Left hindlimb (tissue), 1 donor: Measurements from ENCODE around the gene SHFL.

ENCODE experiments used
- DNase-seq: peaks from one replicate; pipeline ENCODE4 v3.0.0-alpha.2; 2018

The SHFL gene

GRCh38 chr19:10088949-10089554 lies 2.9 kb downstream of the SHFL start:
- DNase-seq = no peak

DNA sequence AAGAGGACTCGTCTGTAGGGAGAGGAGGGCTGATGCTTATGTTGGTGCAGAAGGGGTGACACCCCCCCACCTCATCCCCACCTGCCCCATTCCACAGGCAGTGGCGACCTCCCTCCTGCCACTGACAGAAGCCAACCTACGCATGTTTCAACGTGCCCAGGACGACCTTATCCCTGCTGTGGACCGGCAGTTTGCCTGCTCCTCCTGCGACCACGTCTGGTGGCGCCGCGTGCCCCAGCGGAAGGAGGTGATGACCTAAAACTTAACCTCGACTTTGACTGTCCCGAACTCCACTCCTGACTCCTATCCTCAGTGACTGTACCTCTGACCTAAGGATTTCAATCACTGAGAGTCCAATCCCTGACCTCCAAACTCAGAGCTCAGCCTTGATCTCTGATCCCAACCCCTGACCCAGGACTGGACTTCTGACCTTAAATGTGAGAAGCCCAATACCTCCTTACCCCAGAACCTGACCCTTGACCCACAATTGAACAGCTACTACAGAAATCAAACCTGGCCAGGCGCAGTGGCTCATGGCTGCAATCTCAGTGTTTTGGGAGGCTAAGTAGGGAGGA lies 3.8 kb downstream of the SHFL start:
- no peak for DNase-seq

DNA sequence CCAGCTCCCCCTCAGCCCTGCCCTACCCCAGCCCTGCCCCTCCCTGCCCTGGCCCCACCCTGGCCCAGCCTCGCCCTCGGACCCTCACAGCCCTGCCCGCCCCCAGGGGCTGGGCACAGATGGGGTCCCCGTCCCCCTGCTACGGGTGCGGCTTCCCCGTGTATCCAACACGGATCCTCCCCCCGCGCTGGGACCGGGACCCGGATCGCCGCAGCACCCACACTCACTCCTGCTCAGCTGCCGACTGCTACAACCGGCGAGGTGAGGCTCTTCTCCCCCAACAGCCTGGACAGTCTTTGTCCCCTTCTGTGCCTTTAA lies 5.2 kb downstream of the SHFL start:
- DNase-seq = no peak

DNA sequence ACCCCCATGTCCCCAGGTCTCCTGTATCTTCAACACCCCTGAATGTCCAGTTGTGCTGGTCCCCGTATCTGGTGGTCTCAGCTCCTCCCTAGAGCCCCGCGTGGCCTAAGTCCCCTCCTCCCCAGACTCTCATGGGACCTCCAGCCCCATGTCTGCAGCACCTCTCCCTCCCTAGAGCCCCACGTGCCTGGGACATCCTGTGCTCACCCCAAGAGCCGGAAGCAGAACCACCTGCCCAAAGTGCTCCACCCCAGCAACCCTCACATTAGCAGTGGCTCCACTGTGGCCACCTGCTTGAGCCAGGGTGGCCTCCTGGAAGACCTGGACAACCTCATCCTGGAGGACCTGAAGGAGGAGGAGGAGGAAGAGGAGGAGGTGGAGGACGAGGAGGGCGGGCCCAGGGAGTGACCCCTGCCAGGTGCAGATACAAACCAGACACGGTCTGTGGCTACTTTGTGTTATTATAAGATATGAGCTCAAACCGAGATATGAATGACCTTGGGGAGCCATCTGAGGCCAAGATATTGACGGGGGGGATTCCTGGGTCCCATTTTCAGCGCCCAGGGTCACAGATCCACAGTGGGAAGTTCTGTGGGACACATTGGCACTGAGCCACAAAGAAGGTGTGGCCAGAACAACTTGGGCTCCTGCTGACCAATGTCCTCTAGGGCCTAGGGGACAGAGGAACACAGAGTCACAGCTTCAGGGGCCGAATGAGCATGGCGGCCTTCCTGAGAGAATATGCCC lies 6.0 kb downstream of the SHFL start:
- no peak for DNase-seq

DNA sequence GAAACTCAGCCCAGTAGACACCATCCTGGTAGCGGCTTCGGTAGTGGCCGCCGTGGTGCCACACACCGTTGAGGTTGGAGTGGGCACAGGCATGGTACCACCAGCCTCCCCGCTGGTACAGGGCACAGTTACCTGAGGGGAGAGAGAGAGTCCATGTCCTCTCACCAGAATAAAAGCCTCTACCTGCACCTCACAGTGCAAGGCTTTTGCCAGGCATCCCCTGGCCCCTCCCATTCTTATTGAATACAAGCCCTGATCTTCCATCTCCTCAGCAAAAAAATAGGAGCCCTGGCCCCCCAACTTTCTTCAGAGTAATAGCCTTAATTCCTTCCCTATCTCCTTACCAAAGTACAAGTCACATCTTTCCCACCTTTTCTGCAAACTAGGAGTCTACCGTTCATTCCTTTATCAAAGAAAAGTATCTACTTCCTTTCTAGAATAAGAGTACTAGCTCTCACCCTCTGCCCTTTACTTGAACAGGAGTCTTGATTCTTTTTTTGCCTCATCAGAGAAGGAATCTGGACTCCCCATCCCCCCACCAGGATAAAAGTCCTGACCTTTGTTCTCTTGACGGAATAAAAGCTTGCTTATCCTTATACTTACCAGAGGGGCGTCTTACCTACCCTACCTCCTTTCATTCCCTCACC lies 6.7 kb downstream of the SHFL start:
- no peak for DNase-seq

DNA sequence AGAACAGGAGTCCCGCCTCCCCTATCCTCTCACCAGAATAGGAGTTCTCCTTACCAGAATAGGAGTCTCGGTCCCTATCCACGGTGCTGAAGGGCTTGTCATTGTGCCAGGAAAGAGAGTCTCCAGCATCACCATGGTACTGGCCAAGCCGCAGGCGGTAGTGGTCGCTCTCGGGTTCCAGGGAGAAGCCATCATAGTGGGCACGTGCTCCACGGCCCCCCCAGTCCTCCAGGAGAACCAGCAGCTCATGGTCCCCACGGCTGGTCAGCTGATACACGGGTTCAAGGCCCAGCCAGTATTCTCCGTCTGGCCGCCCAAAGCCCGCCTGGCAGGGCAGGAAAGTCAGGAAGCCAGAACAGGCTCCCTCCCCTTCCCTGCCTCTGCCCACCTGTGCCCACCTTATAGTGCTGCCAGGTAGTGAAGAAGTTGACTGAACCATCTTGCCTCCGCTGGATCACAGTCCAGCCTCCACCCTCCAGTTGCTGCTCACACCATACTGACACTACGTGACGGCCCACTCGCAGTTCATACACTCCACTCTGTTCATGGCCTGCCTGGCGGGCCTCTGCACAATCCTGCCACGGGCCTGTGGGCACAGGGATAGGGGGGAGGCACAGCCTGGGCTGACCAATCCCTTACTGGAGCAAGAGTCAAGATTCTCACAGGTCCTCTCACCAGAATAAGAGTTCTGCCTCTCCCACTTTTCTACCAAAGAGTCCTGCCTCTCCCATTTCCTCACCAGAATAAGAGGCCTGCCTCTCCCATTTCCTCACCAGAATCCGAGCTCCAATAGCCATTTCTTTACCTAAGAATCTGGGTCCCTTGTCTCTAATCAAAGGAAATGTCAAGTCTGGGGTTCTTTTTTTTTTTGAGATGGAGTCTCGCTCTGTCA lies 7.4 kb downstream of the SHFL start:
- no peak for DNase-seq

DNA sequence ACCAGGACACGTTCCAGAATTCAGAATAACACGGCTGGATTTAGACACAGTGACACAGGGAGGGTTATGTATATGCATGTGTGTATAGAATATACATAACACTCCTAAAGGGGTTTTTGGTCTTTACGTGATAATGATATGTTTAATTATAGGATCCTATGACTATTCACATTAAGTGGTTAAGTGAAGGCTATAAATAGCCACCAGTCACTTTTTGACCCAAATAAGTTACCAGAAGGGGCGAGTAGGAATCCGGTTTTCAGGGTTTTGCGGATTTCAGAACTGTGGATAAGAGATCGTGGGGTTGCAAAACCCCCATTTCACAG lies 9.5 kb downstream of the SHFL start:
- DNase-seq = no peak

GRCh38 chr19:10095948-10096614 lies 10.0 kb downstream of the SHFL start:
- DNase-seq = peak; percentile 91

GRCh38 chr19:10096615-10096963 lies 10.5 kb downstream of the SHFL start:
- DNase-seq = no peak

DNA sequence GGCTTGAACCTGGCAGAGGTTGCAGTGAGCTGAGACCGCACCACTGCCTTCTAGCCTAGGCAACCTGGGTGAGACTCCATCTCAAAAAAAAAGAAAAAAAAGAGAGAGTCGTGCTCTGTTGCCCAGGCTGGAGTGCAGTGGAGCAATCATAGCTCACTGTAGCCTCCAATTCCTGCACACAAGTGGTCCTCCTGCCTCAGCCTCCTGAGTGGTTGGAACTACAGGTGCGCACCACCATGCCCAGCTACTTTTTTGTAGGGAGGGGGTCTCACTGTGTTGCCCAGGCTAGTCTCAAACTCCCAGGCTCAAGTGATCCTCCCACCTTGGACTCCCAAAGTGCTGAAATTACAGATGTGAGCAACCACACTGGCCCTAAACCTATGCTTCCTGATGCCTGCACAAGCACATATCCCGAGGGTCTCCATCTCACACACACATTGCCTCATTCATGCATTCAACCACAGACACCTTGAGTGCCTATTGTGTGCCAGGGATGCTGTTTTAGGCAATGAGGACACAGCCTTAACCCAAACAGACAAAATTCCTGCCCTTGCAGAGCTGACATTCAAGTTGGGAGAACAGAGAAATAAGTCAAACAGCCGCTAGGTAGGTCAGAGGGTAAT lies 14.2 kb downstream of the SHFL start:
- no peak for DNase-seq

- DNase-seq = no peak
These were observed 16.7 kb downstream of the SHFL start for GRCh38 chr19:10102787-10103236.

GRCh38 chr19:10104130-10104513 lies 18.0 kb downstream of the SHFL start:
- DNase-seq = no peak

DNA sequence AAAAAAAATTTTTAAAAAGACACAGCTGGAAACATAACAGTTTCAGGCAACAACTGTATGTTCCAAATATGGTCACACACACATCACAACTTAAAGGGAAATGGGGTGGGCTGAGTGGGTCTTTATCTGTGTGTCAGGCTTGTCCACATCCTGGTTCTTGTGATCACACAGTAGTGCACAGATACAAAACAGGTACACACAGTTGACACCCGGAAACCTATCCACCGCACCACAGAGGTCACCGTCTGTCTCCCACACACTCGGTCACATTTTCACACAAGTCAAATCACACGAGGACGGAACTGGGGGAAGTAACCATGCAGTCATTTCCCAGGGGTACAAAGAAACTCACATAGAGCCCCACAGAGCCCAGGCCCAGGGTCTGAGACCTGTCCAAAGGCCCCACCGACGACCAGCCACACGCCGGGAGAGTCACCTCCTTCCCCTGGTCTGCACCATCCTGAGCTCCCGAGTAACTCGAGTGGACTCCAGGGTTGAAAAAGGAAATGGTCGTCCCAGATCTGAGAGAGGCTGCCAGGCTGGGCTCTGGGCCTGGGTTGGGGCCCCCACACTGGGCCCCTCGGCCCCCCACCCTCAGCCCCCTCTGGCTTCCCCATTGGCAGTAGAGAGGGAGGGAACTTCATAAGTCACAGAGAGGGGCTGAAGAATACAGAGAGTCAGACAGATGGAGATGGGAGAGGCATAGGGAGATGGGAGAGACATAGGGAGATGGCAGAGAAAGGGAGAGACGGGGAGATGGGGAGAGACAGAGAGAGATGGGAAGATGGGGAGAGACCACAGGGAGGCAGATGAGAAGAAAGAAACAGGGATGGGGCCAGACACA lies 18.8 kb downstream of the SHFL start:
- peak; percentile 78 for DNase-seq

DNA sequence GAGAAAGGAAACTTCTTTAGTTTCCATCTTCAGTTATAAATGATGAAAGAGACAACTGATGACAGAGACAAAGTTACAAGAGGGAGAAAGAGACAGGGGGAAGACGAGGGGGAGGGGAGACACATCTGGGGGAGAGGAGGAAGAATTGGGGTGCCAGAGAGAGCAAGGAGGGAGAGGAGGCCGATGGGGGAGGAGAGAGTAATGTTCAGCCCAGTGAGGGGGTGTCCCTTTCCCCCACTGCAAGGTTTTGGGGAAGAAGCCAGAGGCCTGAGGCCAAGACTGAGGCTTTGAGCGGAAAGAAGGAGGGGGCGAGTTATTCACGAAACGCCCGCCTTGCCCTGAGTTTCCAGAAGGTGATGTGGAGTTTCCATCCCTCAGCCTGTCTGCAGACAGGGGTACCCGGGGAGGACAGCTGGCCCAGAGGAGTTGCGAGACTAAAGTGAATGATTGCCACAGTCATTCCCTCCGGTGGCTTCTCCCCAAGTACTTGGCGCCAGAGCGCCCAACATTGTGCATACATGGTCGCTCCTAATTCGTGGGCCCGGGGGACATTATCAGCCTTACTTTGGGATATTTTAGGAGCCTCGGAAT lies 19.5 kb downstream of the SHFL start:
- peak; percentile 88 for DNase-seq

DNA sequence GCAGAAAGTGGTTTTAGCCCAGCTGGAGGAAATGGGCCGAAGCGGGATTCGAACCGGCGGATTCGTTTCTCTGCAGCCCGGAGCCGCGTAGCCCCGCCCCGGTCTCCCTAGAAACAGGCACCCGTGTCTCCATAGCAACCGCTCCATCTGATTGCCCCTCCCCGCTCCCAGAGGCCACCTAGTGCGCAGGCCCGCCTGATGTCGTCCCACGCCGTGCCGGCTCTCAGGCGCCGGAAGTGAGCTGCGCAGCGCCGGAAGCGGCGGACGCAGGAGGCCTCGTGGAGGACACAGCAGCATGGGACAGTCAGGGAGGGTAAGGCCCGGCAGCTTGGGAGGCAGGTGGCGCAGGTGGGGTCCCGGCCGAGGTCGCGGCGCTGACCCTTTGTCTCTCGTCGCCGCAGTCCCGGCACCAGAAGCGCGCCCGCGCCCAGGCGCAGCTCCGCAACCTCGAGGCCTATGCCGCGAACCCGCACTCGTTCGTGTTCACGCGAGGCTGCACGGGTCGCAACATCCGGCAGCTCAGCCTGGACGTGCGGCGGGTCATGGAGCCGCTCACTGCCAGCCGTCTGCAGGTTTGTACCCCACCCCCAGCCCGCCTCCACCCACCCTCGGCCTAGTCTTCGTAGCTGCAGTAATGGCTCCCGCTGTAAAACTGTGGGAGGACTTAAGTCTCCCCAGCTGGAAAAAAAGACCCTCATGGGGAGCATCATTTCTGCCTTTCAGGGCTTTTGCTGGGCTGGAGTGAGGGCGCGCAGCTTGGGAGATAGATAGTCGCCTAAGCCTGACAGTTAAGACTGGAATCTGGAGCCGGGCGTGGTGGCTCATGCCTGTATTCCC lies 20.2 kb downstream of the SHFL start, which contains the start of gene PPAN:
PPAN (plus strand) TSS at position 263 of the 837 bp plus-strand sequence; CDS start at position 296, 33 bp downstream.
- DNase-seq = peak; percentile 98

DNA sequence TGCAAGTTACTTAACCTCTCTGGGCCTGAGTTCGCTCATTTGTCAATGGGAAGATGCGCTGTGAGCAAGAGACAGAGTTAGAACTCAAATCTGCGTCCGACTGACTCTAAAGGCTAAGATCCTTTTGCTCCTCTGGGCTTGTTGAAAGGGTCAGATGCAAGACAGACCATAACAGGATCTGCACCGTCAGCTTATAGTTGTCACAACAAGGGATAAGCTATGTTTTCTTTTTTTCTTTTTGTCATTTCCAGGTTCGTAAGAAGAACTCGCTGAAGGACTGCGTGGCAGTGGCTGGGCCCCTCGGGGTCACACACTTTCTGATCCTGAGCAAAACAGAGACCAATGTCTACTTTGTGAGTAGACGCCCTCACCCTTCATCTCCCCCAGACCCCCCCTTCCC lies 21.1 kb downstream of the SHFL start:
- no peak for DNase-seq

DNA sequence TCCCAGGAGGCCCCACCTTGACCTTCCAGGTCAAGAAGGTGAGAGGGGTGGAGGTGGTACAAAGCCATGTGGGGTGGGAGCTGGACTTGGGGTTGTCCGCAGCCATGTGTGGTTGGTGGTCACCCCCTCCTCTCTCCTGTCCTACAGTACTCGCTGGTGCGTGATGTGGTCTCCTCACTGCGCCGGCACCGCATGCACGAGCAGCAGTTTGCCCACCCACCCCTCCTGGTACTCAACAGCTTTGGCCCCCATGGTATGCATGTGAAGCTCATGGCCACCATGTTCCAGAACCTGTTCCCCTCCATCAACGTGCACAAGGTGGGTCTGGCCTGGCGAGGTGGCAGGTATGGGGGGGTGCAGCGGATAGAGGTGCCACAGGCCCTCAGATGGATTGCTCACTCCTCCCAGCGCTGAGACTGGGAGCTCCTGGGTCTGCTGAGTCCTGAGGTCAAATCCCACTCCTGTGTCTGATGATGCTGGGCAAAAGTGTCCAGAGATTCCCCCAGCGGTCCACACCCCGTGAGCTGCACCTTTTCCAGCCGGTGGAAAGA lies 21.8 kb downstream of the SHFL start:
- DNase-seq = no peak

GRCh38 chr19:10109528-10109927 lies 23.4 kb downstream of the SHFL start:
- DNase-seq = no peak
